Hepatocyte (in vitro differentiated cells): ENCODE data around the gene ZNF579. TPM values are rescaled to one million over a fixed set of nuclear protein-coding genes. Genes with fewer than 3 reads are reported as not detected.
"Not testable (repeated sequence)": the region's sequence is repeated elsewhere in the genome, so short reads cannot be mapped to it uniquely, and the experiment has no call there.

ENCODE experiments used
- DNase-seq: peaks from one replicate; pipeline ENCODE4 v3.0.0-alpha.2; 2016; ENCODE audit warnings: low spot score
- H2AFZ ChIP-seq: fragments of 200-600 bp; sonication (generic); 2 replicates; pipeline ENCODE4 v1.6.0; 2016; ENCODE audit warnings: antibody characterized with exemption, mild to moderate bottlenecking
- H3K27ac ChIP-seq: fragments of 200-600 bp; sonication (generic); 2 replicates; pipeline ENCODE4 v1.5.1; 2016; ENCODE audit warnings: mild to moderate bottlenecking
- H3K27me3 ChIP-seq: fragments of 200-600 bp; sonication (generic); 2 replicates; pipeline ENCODE4 v1.6.1; 2016
- H3K36me3 ChIP-seq: fragments of 200-600 bp; sonication (generic); replicated peaks from 2 replicates; pipeline ENCODE4 v1.5.1; 2016; ENCODE audit warnings: low read depth; ENCODE audit not compliant: insufficient read depth
- H3K4me1 ChIP-seq: fragments of 200-600 bp; sonication (generic); 2 replicates; pipeline ENCODE4 v1.5.1; 2016; ENCODE audit warnings: mild to moderate bottlenecking, moderate library complexity; ENCODE audit not compliant: insufficient read depth
- H3K4me2 ChIP-seq: fragments of 200-600 bp; sonication (generic); 2 replicates; pipeline ENCODE4 v1.6.0; 2016
- H3K4me3 ChIP-seq: fragments of 200-600 bp; sonication (generic); 2 replicates; pipeline ENCODE4 v1.5.1; 2016; ENCODE audit warnings: mild to moderate bottlenecking
- H3K79me2 ChIP-seq: fragments of 200-600 bp; sonication (generic); 2 replicates; pipeline ENCODE4 v1.6.0; 2017; ENCODE audit warnings: mild to moderate bottlenecking
- H3K9me2 ChIP-seq: fragments of 200-600 bp; sonication (generic); replicated peaks from 2 replicates; pipeline ENCODE4 v1.6.0; 2017; ENCODE audit warnings: mild to moderate bottlenecking; ENCODE audit not compliant: insufficient read depth
- H3K9me3 ChIP-seq: fragments of 200-600 bp; sonication (generic); 2 replicates; pipeline ENCODE4 v1.5.1; 2016; ENCODE audit warnings: low read depth, mild to moderate bottlenecking
- H4K20me1 ChIP-seq: fragments of 200-600 bp; sonication (generic); 2 replicates; pipeline ENCODE4 v1.6.0; 2016; ENCODE audit warnings: mild to moderate bottlenecking; ENCODE audit not compliant: insufficient read depth, poor library complexity, severe bottlenecking
- CTCF ChIP-seq: fragments of 200-600 bp; sonication (generic); IDR thresholded peaks from 2 replicates; pipeline ENCODE4 v1.5.1; 2016; ENCODE audit warnings: antibody characterized with exemption, mild to moderate bottlenecking; ENCODE audit not compliant: poor library complexity
- EZH2 ChIP-seq: fragments of 200-600 bp; sonication (generic); IDR thresholded peaks from 2 replicates; pipeline ENCODE4 v1.6.1; 2016; ENCODE audit warnings: antibody characterized with exemption, mild to moderate bottlenecking, borderline replicate concordance
- EZH2phosphoT487 ChIP-seq: fragments of 200-600 bp; sonication (generic); IDR thresholded peaks from one replicate; pipeline ENCODE4 v1.6.1; 2018; ENCODE audit warnings: antibody characterized with exemption, mild to moderate bottlenecking, low read depth, moderate library complexity; ENCODE audit not compliant: unreplicated experiment, severe bottlenecking
- WGBS: methylation state at CpG from one replicate; pipeline ENCODE4 v1.1.6; 2016; ENCODE audit warnings: low lambda C conversion rate; ENCODE audit errors: missing lambda C conversion rate; 5-methylcytosine and 5-hydroxymethylcytosine counted together
- polyA plus RNA-seq: library from polyadenylated mRNA; unstranded; fragments of >200 nt; fragmentation: Nextera tagmentation; extraction: Ambion mirVana; gene quantifications from 2 replicates; pipeline ENCODE4 v1.2.1, GENCODE V29; 2016
- total RNA-seq: library from RNA; depleted of rRNA; stranded (reverse); fragments of >200 nt; gene quantifications from 2 replicates; pipeline ENCODE4 v1.2.3, GENCODE V29; 2014

The ZNF579 gene
- total and polyA plus RNA-seq, 2 experiments from 2014 or later: 5.1 to 14.8 TPM

- DNase-seq: no peak
- H3K36me3 ChIP-seq: no peaks in the 10 kb centered on the region
- no peaks in the 10 kb centered on the region for H3K9me2 ChIP-seq
- H3K4me3 ChIP-seq: no peak overlapping the region
- TF ChIP-seq EZH2phosphoT487: no peak
- no peak for TF ChIP-seq EZH2
- no peak for TF ChIP-seq CTCF
- no peaks in the 10 kb centered on the region for H3K4me1 ChIP-seq
- H3K79me2 ChIP-seq: no peaks in the 10 kb centered on the region
- WGBS: 88% methylated on average over 12 of the region's 12 CpGs
- H3K4me2 ChIP-seq: no peak overlapping the region
- H3K9me3 ChIP-seq: no peaks in the 10 kb centered on the region
- no peak overlapping the region for H2AFZ ChIP-seq
- H4K20me1 ChIP-seq: no peaks in the 10 kb centered on the region
- no peaks in the 10 kb centered on the region for H3K27me3 ChIP-seq
- no peak overlapping the region for H3K27ac ChIP-seq
Observed at GRCh38 chr19:55535173-55535964, 45.3 kb downstream of the ZNF579 start.

- not testable (repeated sequence) for H3K79me2 ChIP-seq, H3K36me3 ChIP-seq
- 97% methylated on average over 7 of the region's 7 CpGs for WGBS
Observed at GRCh38 chr19:55534280-55534679, 46.4 kb downstream of the ZNF579 start.

GRCh38 chr19:55530996-55531395 is 49.7 kb downstream of the ZNF579 start:
- H3K9me2 ChIP-seq: no peaks in the 10 kb centered on the region
- no peaks in the 10 kb centered on the region for H3K36me3 ChIP-seq
- H4K20me1 ChIP-seq: no peaks in the 10 kb centered on the region
- H2AFZ ChIP-seq: no peak overlapping the region
- H3K79me2 ChIP-seq: no peaks in the 10 kb centered on the region
- H3K9me3 ChIP-seq: no peaks in the 10 kb centered on the region
- peaks cover 7% of the 10 kb centered on the region for H3K4me1 ChIP-seq
- TF ChIP-seq EZH2phosphoT487 (no peak), EZH2 (no peak)
- H3K4me3 ChIP-seq: no peak overlapping the region
- H3K4me2 ChIP-seq: no peak overlapping the region
- DNase-seq: no peak
- no peaks in the 10 kb centered on the region for H3K27me3 ChIP-seq
- 94% methylated on average over 22 of the region's 26 CpGs for WGBS
- no peak overlapping the region for H3K27ac ChIP-seq

More at GRCh38 chr19:55534280-55534679, 46.4 kb downstream of the ZNF579 start:
- not testable (repeated sequence) for H3K4me2 ChIP-seq, DNase-seq, H2AFZ ChIP-seq, H3K4me3 ChIP-seq, H4K20me1 ChIP-seq, H3K4me1 ChIP-seq, H3K27ac ChIP-seq, H3K27me3 ChIP-seq, H3K9me3 ChIP-seq, H3K9me2 ChIP-seq

GRCh38 chr19:55529636-55530234 is 50.9 kb downstream of the ZNF579 start:
- Histone ChIP-seq H3K9me3 (no peaks in the 10 kb centered on the region), H4K20me1 (no peaks in the 10 kb centered on the region), H3K79me2 (no peaks in the 10 kb centered on the region), H3K4me1 (peaks cover 9% of the 10 kb centered on the region), H3K4me2 (no peak overlapping the region), H3K4me3 (no peak overlapping the region), H2AFZ (no peak overlapping the region), H3K27ac (no peak overlapping the region), H3K9me2 (no peaks in the 10 kb centered on the region), H3K36me3 (no peaks in the 10 kb centered on the region), H3K27me3 (peaks cover 4% of the 10 kb centered on the region)
- no peak for TF ChIP-seq EZH2
- no peak for TF ChIP-seq CTCF
- TF ChIP-seq EZH2phosphoT487: no peak
- WGBS: 99% methylated on average over 19 of the region's 56 CpGs
- no peak for DNase-seq
